Colon (tissue), 2 donors: ENCODE results near the gene ZFYVE9.
"Not testable (repeated sequence)": the region's sequence is repeated elsewhere in the genome, so short reads cannot be mapped to it uniquely, and the experiment has no call there.

Experiments
- FAIRE-seq: peaks from 2 replicates; lab custom pipeline; 2012; peaks lifted over from hg19 to GRCh38; lab: Jason Lieb, UNC
- donor health status: control.
- donor health status: control.

ZFYVE9 gene

GRCh38 chr1:52345252-52345651, 203.4 kb downstream of the ZFYVE9 start:
- no peak for FAIRE-seq

GRCh38 chr1:52346653-52347052, 204.8 kb downstream of the ZFYVE9 start:
- no peak for FAIRE-seq

- no peak for FAIRE-seq
Observed at GRCh38 chr1:52348704-52349300, 206.9 kb downstream of the ZFYVE9 start.

- no peak for FAIRE-seq
Observed at GRCh38 chr1:52352690-52353089, 210.8 kb downstream of the ZFYVE9 start.

GRCh38 chr1:52355436-52355835, 213.5 kb downstream of the ZFYVE9 start:
- FAIRE-seq = no peak

GRCh38 chr1:52355847-52356505, 214.1 kb downstream of the ZFYVE9 start:
- FAIRE-seq = no peak

GRCh38 chr1:52356818-52357355, 215.0 kb downstream of the ZFYVE9 start:
- no peak for FAIRE-seq

- no peak for FAIRE-seq
Observed at GRCh38 chr1:52357397-52357796, 215.5 kb downstream of the ZFYVE9 start.

- no peak for FAIRE-seq
Observed at GRCh38 chr1:52358851-52359497, 217.1 kb downstream of the ZFYVE9 start.

GRCh38 chr1:52359676-52360594, 218.0 kb downstream of the ZFYVE9 start:
- FAIRE-seq = no peak

- no peak for FAIRE-seq
Observed at GRCh38 chr1:52360595-52360968, 218.7 kb downstream of the ZFYVE9 start.

GRCh38 chr1:52364235-52364839, 222.4 kb downstream of the ZFYVE9 start:
- no peak for FAIRE-seq

GRCh38 chr1:52365071-52365745, 223.3 kb downstream of the ZFYVE9 start:
- no peak for FAIRE-seq

- no peak for FAIRE-seq
Observed at GRCh38 chr1:52365746-52366516, 224.0 kb downstream of the ZFYVE9 start, which contains the start of gene CC2D1B. Gene CC2D1B, minus strand, starts transcription at chr1:52366205. Its CDS starts 1,585 bp downstream, at chr1:52364620.

- no peak for FAIRE-seq
Observed at GRCh38 chr1:52366517-52366827, 224.6 kb downstream of the ZFYVE9 start.

GRCh38 chr1:52367272-52367671, 225.4 kb downstream of the ZFYVE9 start:
- no peak for FAIRE-seq

GRCh38 chr1:52368383-52369172, 226.7 kb downstream of the ZFYVE9 start:
- no peak for FAIRE-seq

GRCh38 chr1:52369851-52370250, 228.0 kb downstream of the ZFYVE9 start:
- not testable (repeated sequence) for FAIRE-seq

- FAIRE-seq = no peak
Observed at GRCh38 chr1:52385376-52385775, 243.5 kb downstream of the ZFYVE9 start.

- FAIRE-seq = no peak
Observed at GRCh38 chr1:52386458-52386857, 244.6 kb downstream of the ZFYVE9 start.
